ENCODE measurements around the gene CHRNB1. TPM values are rescaled to one million over a fixed set of nuclear protein-coding genes. Genes with fewer than 3 reads are reported as not detected.

CHRNB1 gene
- total and polyA plus RNA-seq, 10 of the 15 experiments (the other 5 are each of a cell fraction or from before 2014, with no cell fraction given), result 5.8 to 14.8 (median 11.3) TPM

- intact Hi-C loops (cut with micrococcal nuclease; ENCODE audit: unreplicated experiment), result no loop called here
- ChIA-PET RAD21 (ENCODE audit: unreplicated experiment) (no interaction called here), SMC1A (ENCODE audit: uncharacterized antibody, unreplicated experiment) (interaction anchor here (1.2 kb wide), 1 partner anchor 9 kb away, joined by 3 read pairs; no protein-coding TSS in a partner anchor), CTCF (no interaction called here), POLR2A (interaction anchor here (0.6 to 0.9 kb wide), 4 partner anchors 21 to 323 kb away, joined by 3 to 7 read pairs (median 6); no protein-coding TSS in a partner anchor)
- no peak for DNase-seq (ENCODE audit: low read depth, low spot score)
- no peaks in the 10 kb centered on the region; the same call in 1 of the 2 replicates for H3K4me1 ChIP-seq (ENCODE audit: control insufficient read depth, insufficient read depth, low read length)
- ATAC-seq, result no peak
- H4K20me1 ChIP-seq (ENCODE audit: control insufficient read depth, insufficient read depth), result no peaks in the 10 kb centered on the region
- no peaks in the 10 kb centered on the region for H3K9me3 ChIP-seq (replicated peaks; ENCODE audit: control insufficient read depth, insufficient read depth, low read length)
- H2AFZ ChIP-seq (ENCODE audit: control insufficient read depth, low read depth, low read length), result no peak overlapping the region
- no peak overlapping the region for H3K4me3 ChIP-seq
- in situ Hi-C loops (cut with MboI), result no loop called here
- 95% methylated on average over 9 of the region's 9 CpGs for WGBS (ENCODE audit: insufficient coverage, insufficient replicate concordance, low lambda C conversion rate, missing lambda C conversion rate)
- no TSS peak for BruUV-seq (replicated peaks)
- no peak overlapping the region for H3K4me2 ChIP-seq (ENCODE audit: control insufficient read depth, insufficient read depth)
- H3K36me3 ChIP-seq (ENCODE audit: control insufficient read depth in 2 of 2, insufficient read depth in 2 of 2, low read length in 1 of 2), result peaks cover 2 to 5% of the 10 kb centered on the region in 2 experiments; a peak in 3 of 4 replicates
- H3K9ac ChIP-seq (ENCODE audit: control insufficient read depth, insufficient read depth, low read length), result no peak overlapping the region
- no peaks in the 10 kb centered on the region for H3K27me3 ChIP-seq (replicated peaks in 1 of 2; ENCODE audit: control insufficient read depth in 2 of 2, insufficient read depth in 2 of 2, low read length in 1 of 2)
- H3K79me2 ChIP-seq (ENCODE audit: control insufficient read depth, insufficient read depth, low read length), result no peaks in the 10 kb centered on the region
- H3K27ac ChIP-seq (ENCODE audit: control insufficient read depth, insufficient read depth), result no peak overlapping the region
- TF ChIP-seq KDM1A (IDR thresholded peaks at IDR 0.05; ENCODE audit: borderline replicate concordance), result no peak
- no peak for TF ChIP-seq DPF2 (IDR thresholded peaks at IDR 0.05)
- no peak for TF ChIP-seq TCF7 (IDR thresholded peaks at IDR 0.05; ENCODE audit: borderline replicate concordance)
- no peak for TF ChIP-seq TAF1 (IDR thresholded peaks at IDR 0.05; ENCODE audit: borderline replicate concordance, low read depth, low read length)
- no peak for TF ChIP-seq CBFB (IDR thresholded peaks at IDR 0.05; ENCODE audit: low read depth)
- TF ChIP-seq SUPT20H (IDR thresholded peaks at IDR 0.05; ENCODE audit: borderline replicate concordance, control insufficient read depth, low read depth, low read length), result no peak
- no peak for TF ChIP-seq IRF5 (IDR thresholded peaks at IDR 0.05; ENCODE audit: borderline replicate concordance)
- TF ChIP-seq TBL1XR1 (IDR thresholded peaks at IDR 0.05; ENCODE audit: low read depth, low read length), result no peak
- TF ChIP-seq KLF5 (IDR thresholded peaks at IDR 0.05; ENCODE audit: partially characterized antibody), result no peak
- TF ChIP-seq NFYB (IDR thresholded peaks at IDR 0.05; ENCODE audit: insufficient read depth, low read depth, low read length), result no peak
- no peak for TF ChIP-seq RELB (IDR thresholded peaks at IDR 0.05; ENCODE audit: low read depth)
- no peak for TF ChIP-seq MAX (IDR thresholded peaks at IDR 0.05; ENCODE audit: low read depth, low read length)
- no peak for TF ChIP-seq RCOR1 (conservative IDR thresholded peaks at IDR 0.05; ENCODE audit: low read depth, low read length)
- FAIRE-seq, result no peak
Observed at GRCh38 chr17:7464081-7464480, 19.2 kb downstream of the CHRNB1 start.

Measured in GM12878 (cell line).